ENCODE results near the gene DDX41.

GRCh38 chr5:177515580-177515979 lies 1.2 kb downstream of the DDX41 start:
- TF ChIP-seq POLR2AphosphoS5 (IDR thresholded peaks at IDR 0.05; ENCODE audit: insufficient read depth, low read depth, low read length) (no peak), CTCF (IDR thresholded peaks at IDR 0.05; ENCODE audit: extremely low read depth in 1 of 2, insufficient read depth in 1 of 2, low read depth in 1 of 2, low read length in 2 of 2) (no peak), FOS (IDR thresholded peaks at IDR 0.05; ENCODE audit: borderline replicate concordance, insufficient read depth, low read length) (no peak), MYC (IDR thresholded peaks at IDR 0.05; ENCODE audit: low read depth, low read length) (no peak), MAX (IDR thresholded peaks at IDR 0.05; ENCODE audit: insufficient read depth, insufficient read length) (no peak), POLR2A (IDR thresholded peaks at IDR 0.05; ENCODE audit: low read depth, low read length) (no peak)

Measured in endothelial cell of umbilical vein (primary cell).